ENCODE results near the gene TAS2R30.

The TAS2R30 gene

GRCh38 chr12:11134305-11134704 is at the start of gene TAS2R30:
TSS of gene TAS2R30 (minus strand) at chr12:11134644. CDS start at chr12:11134244, 400 bp downstream.
- peaks cover 15% of the 10 kb centered on the region for H3K36me3 Mint-ChIP-seq
- H3K9me3 Mint-ChIP-seq: no peaks in the 10 kb centered on the region
- H3K4me3 Mint-ChIP-seq: no peak within 1 kb of the TSS
- H3K4me1 Mint-ChIP-seq: peaks cover 23% of the 10 kb centered on the region
- H3K27ac Mint-ChIP-seq: no peak within 1 kb of the TSS
- no peak for ATAC-seq (ENCODE audit: low read depth)
- DNase-seq (ENCODE audit: low spot score in 2 of 2): no peak
- H3K27me3 Mint-ChIP-seq: no peaks in the 10 kb centered on the region

- no peaks in the 10 kb centered on the region for H3K9me3 Mint-ChIP-seq
- no peaks in the 10 kb centered on the region for H3K27me3 Mint-ChIP-seq
- peaks cover 3% of the 10 kb centered on the region for H3K4me1 Mint-ChIP-seq
- H3K27ac Mint-ChIP-seq: no peak overlapping the region
- H3K4me3 Mint-ChIP-seq: no peak overlapping the region
- H3K36me3 Mint-ChIP-seq: no peaks in the 10 kb centered on the region
- DNase-seq (ENCODE audit: low spot score in 2 of 2) (no peak), ATAC-seq (ENCODE audit: low read depth) (no peak)
These were observed 48.6 kb upstream of the TAS2R30 start for GRCh38 chr12:11183011-11183410.

- Mint-ChIP-seq H3K9me3 (no peaks in the 10 kb centered on the region), H3K36me3 (peaks cover 4% of the 10 kb centered on the region)
These were observed 48.1 kb upstream of the TAS2R30 start for GRCh38 chr12:11182529-11182928.

GRCh38 chr12:11178250-11178649 is 43.8 kb upstream of the TAS2R30 start:
- Mint-ChIP-seq H3K4me1 (peaks cover 4% of the 10 kb centered on the region), H3K9me3 (no peaks in the 10 kb centered on the region), H3K27me3 (no peaks in the 10 kb centered on the region), H3K27ac (no peak overlapping the region), H3K36me3 (peaks cover 13% of the 10 kb centered on the region), H3K4me3 (no peak overlapping the region)
- DNase-seq (ENCODE audit: low spot score in 2 of 2) (no peak), ATAC-seq (ENCODE audit: low read depth) (no peak)

More at GRCh38 chr12:11182529-11182928, 48.1 kb upstream of the TAS2R30 start:
- Mint-ChIP-seq H3K4me1 (peaks cover 3% of the 10 kb centered on the region), H3K27ac (no peak overlapping the region), H3K27me3 (no peaks in the 10 kb centered on the region), H3K4me3 (no peak overlapping the region)
- ATAC-seq (ENCODE audit: low read depth) (no peak), DNase-seq (ENCODE audit: low spot score in 2 of 2) (no peak)

GRCh38 chr12:11174022-11174421 is 39.6 kb upstream of the TAS2R30 start:
- no peak overlapping the region for H3K27ac Mint-ChIP-seq
- peaks cover 20% of the 10 kb centered on the region for H3K36me3 Mint-ChIP-seq
- H3K4me1 Mint-ChIP-seq: peaks cover 29% of the 10 kb centered on the region
- no peaks in the 10 kb centered on the region for H3K27me3 Mint-ChIP-seq
- DNase-seq (ENCODE audit: low spot score in 2 of 2): no peak
- ATAC-seq (ENCODE audit: low read depth): no peak
- no peak overlapping the region for H3K4me3 Mint-ChIP-seq
- no peaks in the 10 kb centered on the region for H3K9me3 Mint-ChIP-seq

- DNase-seq (ENCODE audit: low spot score in 2 of 2) (no peak), ATAC-seq (ENCODE audit: low read depth) (no peak)
- Mint-ChIP-seq H3K9me3 (no peaks in the 10 kb centered on the region), H3K4me3 (peak overlapping the region; percentile 96), H3K27ac (peak overlapping the region; percentile 97), H3K36me3 (peaks cover 20% of the 10 kb centered on the region), H3K4me1 (peaks cover 35% of the 10 kb centered on the region), H3K27me3 (no peaks in the 10 kb centered on the region)
These were observed 37.7 kb upstream of the TAS2R30 start for GRCh38 chr12:11171969-11172675.

GRCh38 chr12:11171145-11171968 is 36.9 kb upstream of the TAS2R30 start, which contains the start of gene SMIM10L1:
TSS of gene SMIM10L1 (plus strand) at chr12:11171194. CDS start at chr12:11171357, 163 bp downstream.
- H3K36me3 Mint-ChIP-seq: peaks cover 20% of the 10 kb centered on the region
- H3K27me3 Mint-ChIP-seq: no peaks in the 10 kb centered on the region
- peak; percentile 90 for ATAC-seq (ENCODE audit: low read depth)
- H3K27ac Mint-ChIP-seq: peak within 1 kb of the TSS; percentile 97
- peak; percentile 77 to 79 for DNase-seq (ENCODE audit: low spot score in 2 of 2)
- peak within 1 kb of the TSS; percentile 96 for H3K4me3 Mint-ChIP-seq
- H3K4me1 Mint-ChIP-seq: peaks cover 35% of the 10 kb centered on the region
- no peaks in the 10 kb centered on the region for H3K9me3 Mint-ChIP-seq

GRCh38 chr12:11170810-11171144 is 36.3 kb upstream of the TAS2R30 start:
- Mint-ChIP-seq H3K27me3 (no peaks in the 10 kb centered on the region), H3K9me3 (peaks cover 1% of the 10 kb centered on the region), H3K4me3 (peak overlapping the region; percentile 96), H3K4me1 (peaks cover 37% of the 10 kb centered on the region), H3K27ac (peak overlapping the region; percentile 97), H3K36me3 (peaks cover 20% of the 10 kb centered on the region)
- DNase-seq (ENCODE audit: low spot score in 2 of 2) (no peak), ATAC-seq (ENCODE audit: low read depth) (no peak)

- Mint-ChIP-seq H3K27ac (no peak overlapping the region), H3K27me3 (no peaks in the 10 kb centered on the region), H3K4me1 (peaks cover 43% of the 10 kb centered on the region), H3K4me3 (no peak overlapping the region), H3K9me3 (peaks cover 1% of the 10 kb centered on the region), H3K36me3 (peaks cover 32% of the 10 kb centered on the region)
- ATAC-seq (ENCODE audit: low read depth): no peak
- DNase-seq (ENCODE audit: low spot score in 2 of 2): no peak
These were observed 31.9 kb upstream of the TAS2R30 start for GRCh38 chr12:11166300-11166699.

GRCh38 chr12:11164384-11164783 is 29.9 kb upstream of the TAS2R30 start:
- H3K4me1 Mint-ChIP-seq: peaks cover 37% of the 10 kb centered on the region
- H3K36me3 Mint-ChIP-seq: peaks cover 39% of the 10 kb centered on the region
- H3K27me3 Mint-ChIP-seq: no peaks in the 10 kb centered on the region
- H3K4me3 Mint-ChIP-seq: no peak overlapping the region
- DNase-seq (ENCODE audit: low spot score in 2 of 2) (no peak), ATAC-seq (ENCODE audit: low read depth) (no peak)
- H3K27ac Mint-ChIP-seq: no peak overlapping the region
- H3K9me3 Mint-ChIP-seq: peaks cover 1% of the 10 kb centered on the region

- Mint-ChIP-seq H3K4me1 (peaks cover 33% of the 10 kb centered on the region), H3K36me3 (peaks cover 41% of the 10 kb centered on the region), H3K4me3 (no peak overlapping the region), H3K27ac (no peak overlapping the region), H3K9me3 (peaks cover 1% of the 10 kb centered on the region), H3K27me3 (no peaks in the 10 kb centered on the region)
- DNase-seq (ENCODE audit: low spot score in 2 of 2): no peak
- no peak for ATAC-seq (ENCODE audit: low read depth)
These were observed 28.1 kb upstream of the TAS2R30 start for GRCh38 chr12:11162502-11162901.

GRCh38 chr12:11158885-11159444 is 24.5 kb upstream of the TAS2R30 start:
- H3K27me3 Mint-ChIP-seq: no peaks in the 10 kb centered on the region
- H3K4me3 Mint-ChIP-seq: no peak overlapping the region
- DNase-seq (ENCODE audit: low spot score in 2 of 2): no peak
- H3K36me3 Mint-ChIP-seq: peaks cover 39% of the 10 kb centered on the region
- H3K9me3 Mint-ChIP-seq: peaks cover 6% of the 10 kb centered on the region
- ATAC-seq (ENCODE audit: low read depth): no peak
- peaks cover 20% of the 10 kb centered on the region for H3K4me1 Mint-ChIP-seq
- H3K27ac Mint-ChIP-seq: no peak overlapping the region

- peaks cover 7% of the 10 kb centered on the region for H3K4me1 Mint-ChIP-seq
- DNase-seq (ENCODE audit: low spot score in 2 of 2): no peak
- H3K27ac Mint-ChIP-seq: no peak overlapping the region
- H3K9me3 Mint-ChIP-seq: peaks cover 6% of the 10 kb centered on the region
- H3K4me3 Mint-ChIP-seq: no peak overlapping the region
- H3K27me3 Mint-ChIP-seq: no peaks in the 10 kb centered on the region
- H3K36me3 Mint-ChIP-seq: peaks cover 32% of the 10 kb centered on the region
- no peak for ATAC-seq (ENCODE audit: low read depth)
These were observed 20.0 kb upstream of the TAS2R30 start for GRCh38 chr12:11154400-11154925.

GRCh38 chr12:11152725-11153124 is 18.3 kb upstream of the TAS2R30 start:
- no peak for DNase-seq (ENCODE audit: low spot score in 2 of 2)
- Mint-ChIP-seq H3K36me3 (peaks cover 24% of the 10 kb centered on the region), H3K4me3 (no peak overlapping the region), H3K27me3 (no peaks in the 10 kb centered on the region), H3K27ac (no peak overlapping the region), H3K4me1 (no peaks in the 10 kb centered on the region), H3K9me3 (peaks cover 6% of the 10 kb centered on the region)
- ATAC-seq (ENCODE audit: low read depth): no peak
